K562 (cell line): ENCODE results near the gene EXT2. TPM values are rescaled to one million over a fixed set of nuclear protein-coding genes. Genes with fewer than 3 reads are reported as not detected.
A peak's percentile ranks its signal among the peaks of the same experiment; 100 is the strongest.

Source experiments
- ATAC-seq: fragments of 200-7000 bp; cut with Tn5 transposase; 3 replicates; pipeline ENCODE4 v1.9.1; 2020; ENCODE audit warnings: moderate library complexity
- BruUV-seq: library from RNA; stranded (reverse); fragments of 400-500 nt; replicated peaks from 2 replicates; lab custom pipeline; 2021; lab: Mats Ljungman, UMichigan
- CTCF ChIA-PET: fragments of 300-600 bp; formaldehyde crosslinking; extraction: SDS; loops from one replicate; lab custom pipeline; 2021; ENCODE audit warnings: low intra/inter-chr PET ratio; lab: Yijun Ruan, JAX
- POLR2A ChIA-PET: fragments of 300-600, 350-650 bp; sonication (Branson Sonifier 250); formaldehyde crosslinking; extraction: SDS; loops from one replicate; lab custom pipeline; 2021; ENCODE audit warnings: antibody characterized with exemption, inconsistent platforms; lab: Yijun Ruan, JAX
- DNase-seq, 4 experiments: peaks; one replicate each; pipeline versions ENCODE4 v3.0.0 to v3.0.0-alpha.2; 2011 to 2018; ENCODE audit warnings: low spot score in 3 of 4, mixed read lengths in 3 of 4; ENCODE audit errors: extremely low read depth in 1 of 4
- FAIRE-seq: peaks from 2 replicates; lab custom pipeline; 2011; peaks lifted over from hg19 to GRCh38; lab: Jason Lieb, UNC
- H2AFZ ChIP-seq: 2 replicates; pipeline ENCODE4 v1.6.0; 2011; ENCODE audit warnings: low read depth, low read length, control low read depth, inconsistent platforms
- H3K27ac ChIP-seq: fragments of 200-600 bp; 3 replicates; pipeline ENCODE4 v1.8.0; 2011; ENCODE audit warnings: low read depth, mild to moderate bottlenecking, control low read depth, inconsistent platforms, low read length, moderate library complexity, mixed read lengths; ENCODE audit errors: extremely low read depth
- H3K27me3 ChIP-seq, 2 experiments: fragments of 300-600 bp in 1 of 2; 2 replicates in 1 of 2; 3 replicates in 1 of 2; pipeline versions ENCODE4 v1.6.0 to v1.8.0; 2011; ENCODE audit warnings: inconsistent platforms in 2 of 2, low read length in 2 of 2, mild to moderate bottlenecking in 1 of 2, mixed read lengths in 1 of 2, moderate library complexity in 1 of 2; ENCODE audit not compliant: control insufficient read depth in 2 of 2, insufficient read depth in 2 of 2
- H3K36me3 ChIP-seq: fragments of 300-600 bp; 3 replicates; pipeline ENCODE4 v1.8.0; 2011; ENCODE audit warnings: mild to moderate bottlenecking, low read length, inconsistent platforms; ENCODE audit not compliant: control insufficient read depth, insufficient read depth
- H3K4me1 ChIP-seq, 2 experiments: fragments of 200-600 bp in 1 of 2; replicated peaks in 1 of 2; 2 replicates in 1 of 2; 3 replicates in 1 of 2; pipeline versions ENCODE4 v1.5.1 to v1.8.0; 2011; ENCODE audit warnings: inconsistent platforms in 2 of 2, low read length in 2 of 2, mild to moderate bottlenecking in 1 of 2, mixed read lengths in 1 of 2, moderate library complexity in 1 of 2; ENCODE audit not compliant: control insufficient read depth in 2 of 2, insufficient read depth in 2 of 2
- H3K4me2 ChIP-seq: 2 replicates; pipeline ENCODE4 v1.6.1; 2011; ENCODE audit warnings: low read length, control low read depth, inconsistent platforms, mixed read lengths; ENCODE audit not compliant: insufficient read depth
- H3K4me3 ChIP-seq: fragments of 200-600 bp; sonication (generic), shearing (Covaris generic); 2 replicates; pipeline ENCODE4 v1.5.1; 2016; ENCODE audit warnings: control low read depth, inconsistent platforms
- H3K79me2 ChIP-seq: fragments of 200-600 bp; 3 replicates; pipeline ENCODE4 v1.8.0; 2011; ENCODE audit warnings: low read length, inconsistent platforms; ENCODE audit not compliant: control insufficient read depth, insufficient read depth
- H3K9ac ChIP-seq, 2 experiments: 2 replicates each; pipeline versions ENCODE4 v1.6.0 to v1.6.1; 2011; ENCODE audit warnings: low read depth in 2 of 2, low read length in 2 of 2, control low read depth in 1 of 2, inconsistent platforms in 1 of 2, mild to moderate bottlenecking in 1 of 2, mixed read lengths in 1 of 2; ENCODE audit not compliant: insufficient read depth in 1 of 2
- H3K9me1 ChIP-seq: one replicate; pipeline ENCODE4 v1.6.0; 2011; ENCODE audit warnings: inconsistent platforms, mild to moderate bottlenecking, low read length, moderate library complexity; ENCODE audit not compliant: control insufficient read depth, insufficient read depth
- H3K9me3 ChIP-seq: replicated peaks from 2 replicates; pipeline ENCODE4 v1.5.1; 2011; ENCODE audit warnings: low read depth, low read length, inconsistent platforms; ENCODE audit not compliant: control insufficient read depth, insufficient read depth
- H4K20me1 ChIP-seq: replicated peaks from 2 replicates; pipeline ENCODE4 v1.6.1; 2011; ENCODE audit warnings: low read length, inconsistent platforms, mixed read lengths; ENCODE audit not compliant: control insufficient read depth, insufficient read depth
- BRCA1 ChIP-seq, 2 experiments: fragments of 450-650 bp in 1 of 2; sonication (generic) in 1 of 2; formaldehyde crosslinking in 1 of 2; IDR thresholded peaks; 2 replicates each; pipeline versions ENCODE4 v1.5.0 to v1.6.1; 2017 to 2020; ENCODE audit warnings: mild to moderate bottlenecking in 1 of 2, missing genetic modification reagents in 1 of 2
- NFE2 ChIP-seq: IDR thresholded peaks from 2 replicates; pipeline ENCODE4 v1.6.1; 2014; ENCODE audit warnings: antibody characterized with exemption, low read depth
- TRIM28 ChIP-seq: fragments of 450-650 bp; IDR thresholded peaks from 2 replicates; pipeline ENCODE4 v1.6.1; 2017
- YBX1 ChIP-seq: fragments of 450-650 bp; IDR thresholded peaks from 2 replicates; pipeline ENCODE4 v1.7.1; 2016; ENCODE audit warnings: mild to moderate bottlenecking
- ZNF444 ChIP-seq: fragments of 250-450 bp; sonication (Bioruptor Pico); IDR thresholded peaks from 2 replicates; pipeline ENCODE4 v1.4.0; 2020; ENCODE audit warnings: mild to moderate bottlenecking, moderate library complexity
- WGBS: fragments of 100-300 bp; shearing (Covaris generic); methylation state at CpG from one replicate; pipeline ENCODE4 v1.1.6; 2016; ENCODE audit warnings: low coverage, mixed read lengths; ENCODE audit not compliant: insufficient coverage; ENCODE audit errors: missing lambda C conversion rate; 5-methylcytosine and 5-hydroxymethylcytosine counted together
- in situ Hi-C: fragments of 300-500 bp; cut with MboI; formaldehyde crosslinking; loops from 4 replicates; pipeline ENCODE4 v1.15.0; 2018; ENCODE audit warnings: inconsistent platforms, mixed read lengths
- intact Hi-C: fragments of 100-400 bp; cut with micrococcal nuclease; formaldehyde crosslinking; loops from 2 replicates; pipeline ENCODE4 v1.14.2; 2022
- polyA plus RNA-seq, 8 experiments: library from polyadenylated mRNA; depleted of rRNA in 4 of 8; stranded (reverse) in 5 of 8; unstranded in 3 of 8; fragments of >200 nt; fragmentation: Nextera tagmentation in 2 of 8; fragmentation: Illumina TruSeq in 1 of 8; extraction: Ambion mirVana in 2 of 8; extraction: Trizol in 1 of 8; gene quantifications; 2 replicates each; pipeline versions ENCODE4 v1.2.1 to v1.2.3, GENCODE V29; 2011 to 2014; ENCODE audit warnings: inconsistent platforms in 1 of 8, missing spikeins in 1 of 8
- total RNA-seq, 7 experiments: library from RNA; depleted of rRNA in 6 of 7; stranded (reverse); fragments of >200 nt in 6 of 7; fragmentation: Illumina TruSeq in 2 of 7; extraction: Trizol in 2 of 7; gene quantifications; 2 replicates each; pipeline versions ENCODE4 v1.2.1 to v1.2.3, GENCODE V29; 2011 to 2021; ENCODE audit warnings: low replicate concordance in 1 of 7

The EXT2 gene
- total and polyA plus RNA-seq, 9 of the 15 experiments (the other 6 are each of a cell fraction or from before 2014, with no cell fraction given) = 7.5 to 52.1 (median 38.1) TPM

DNA sequence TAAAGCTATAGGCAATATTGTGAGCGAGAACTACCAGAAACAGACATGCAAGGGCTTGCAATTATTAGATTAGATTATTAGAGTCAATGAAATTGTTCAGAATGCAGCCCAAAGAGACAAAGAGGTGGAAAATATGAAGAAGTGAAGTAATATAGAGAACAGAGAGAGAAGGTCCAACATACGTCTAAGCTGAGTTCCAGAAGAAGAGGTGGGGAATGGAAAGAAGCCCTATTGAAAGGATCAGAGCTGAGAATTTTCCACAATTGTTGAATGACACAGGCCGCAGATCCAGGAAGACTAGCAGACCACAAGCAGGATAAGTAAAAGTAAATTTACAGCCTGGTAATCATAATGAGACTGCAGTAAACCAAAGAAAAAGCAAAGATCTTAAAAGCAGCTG lies 93.2 kb downstream of the EXT2 start:
- BruUV-seq = no TSS peak
- no peak for DNase-seq

DNA sequence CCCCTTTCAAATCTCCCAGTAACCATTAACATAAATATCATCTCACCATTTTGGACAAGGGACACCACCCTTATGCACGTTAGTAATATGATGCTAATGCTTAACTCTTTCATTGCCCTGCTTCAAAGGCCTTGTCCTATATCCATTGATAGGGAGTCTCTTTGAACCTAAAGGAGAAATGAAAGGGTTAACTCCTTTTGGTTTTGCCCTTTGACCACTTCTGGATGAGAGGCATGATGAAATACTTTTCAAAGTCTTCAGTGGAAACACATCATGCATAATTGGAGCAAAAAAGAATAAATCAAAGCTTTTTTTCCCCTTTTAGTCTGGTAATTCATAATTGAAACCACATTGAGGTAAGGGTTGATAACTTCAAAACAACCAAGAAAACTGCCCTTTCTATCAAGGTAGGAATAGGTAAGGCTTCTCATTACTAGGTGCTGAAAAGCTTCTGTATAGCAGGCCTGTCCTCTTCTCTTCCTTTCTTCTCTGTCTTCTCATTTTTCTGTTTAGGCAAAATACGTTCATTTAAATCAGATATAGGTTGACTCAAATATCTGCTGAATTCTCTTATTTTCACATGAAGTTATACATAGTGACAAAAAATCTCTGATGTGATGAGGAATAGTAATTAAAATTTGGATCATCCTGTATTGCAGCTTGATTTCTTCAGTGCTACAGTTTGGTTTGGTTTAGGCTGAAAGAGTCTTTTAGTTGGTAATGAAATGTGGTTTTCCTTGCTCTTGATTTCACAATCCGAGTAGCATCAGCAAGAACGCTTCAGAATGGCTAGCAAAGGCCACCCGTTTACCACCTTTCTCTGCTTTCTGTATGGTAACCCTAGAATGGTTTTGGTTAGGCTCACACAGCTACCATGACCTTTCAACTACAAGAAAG lies 94.8 kb downstream of the EXT2 start:
- H3K9ac ChIP-seq = no peak overlapping the region
- no peak overlapping the region for H3K4me2 ChIP-seq
- 67% methylated on average over 5 of the region's 5 CpGs for WGBS
- no peaks in the 10 kb centered on the region for H3K27me3 ChIP-seq
- ChIA-PET POLR2A (interaction anchor here (0.6 to 1.7 kb wide), 3 partner anchors 14 to 142 kb away, joined by 3 to 6 read pairs (median 3); no protein-coding TSS in a partner anchor), CTCF (no interaction called here)
- H3K4me1 ChIP-seq = no peaks in the 10 kb centered on the region
- ATAC-seq (no peak), DNase-seq (no peak), FAIRE-seq (no peak)
- no peaks in the 10 kb centered on the region for H4K20me1 ChIP-seq
- no peaks in the 10 kb centered on the region for H3K79me2 ChIP-seq
- no peaks in the 10 kb centered on the region for H3K36me3 ChIP-seq
- intact Hi-C loops (no loop called here), in situ Hi-C loops (no loop called here)
- H3K9me1 ChIP-seq = no peaks in the 10 kb centered on the region
- H3K4me3 ChIP-seq = no peak overlapping the region
- no peak overlapping the region for H3K27ac ChIP-seq
- H3K9me3 ChIP-seq = peaks cover 5% of the 10 kb centered on the region
- TF ChIP-seq BRCA1 (IDR thresholded peaks at IDR 0.05) (no peak), BRCA1 (CRISPR knock-in tag; IDR thresholded peaks at IDR 0.05) (no peak), NFE2 (no peak), ZNF444 (CRISPR knock-in tag) (no peak)
- no peak overlapping the region for H2AFZ ChIP-seq
- BruUV-seq = no TSS peak

More for the DNA sequence above, 93.2 kb downstream of the EXT2 start:
- ATAC-seq (no peak), FAIRE-seq (no peak)
- no peaks in the 10 kb centered on the region for H4K20me1 ChIP-seq
- H2AFZ ChIP-seq = no peak overlapping the region
- H3K4me3 ChIP-seq = no peak overlapping the region
- H3K9ac ChIP-seq = no peak overlapping the region
- no peaks in the 10 kb centered on the region for H3K36me3 ChIP-seq
- in situ Hi-C loops = no loop called here
- no peaks in the 10 kb centered on the region for H3K4me1 ChIP-seq
- no peak overlapping the region for H3K4me2 ChIP-seq
- peaks cover 5% of the 10 kb centered on the region for H3K9me3 ChIP-seq
- H3K9me1 ChIP-seq = no peaks in the 10 kb centered on the region
- ChIA-PET CTCF (no interaction called here), POLR2A (no interaction called here)
- no peak overlapping the region for H3K27ac ChIP-seq
- H3K27me3 ChIP-seq = no peaks in the 10 kb centered on the region
- TF ChIP-seq YBX1 (no peak), TRIM28 (peak; percentile 61; the same call in 1 of the 2 replicates)
- TF ChIP-seq, all 486 proteins: peak for 1
- intact Hi-C loops = no loop called here
- H3K79me2 ChIP-seq = no peaks in the 10 kb centered on the region
- whole genome bisulfite sequencing = 93% methylated on average over 3 of the region's 3 CpGs
